GM12878 (cell line): ENCODE measurements around the gene KNSTRN. TPM values are rescaled to one million over a fixed set of nuclear protein-coding genes. Genes with fewer than 3 reads are reported as not detected.

ENCODE experiments used
- ATAC-seq: fragments of 200-7000 bp; cut with Tn5 transposase; 3 replicates; pipeline ENCODE4 v1.9.1; 2020; ENCODE audit warnings: mild to moderate bottlenecking, moderate library complexity
- BruUV-seq: library from RNA; stranded (reverse); fragments of 400-500 nt; replicated peaks from 2 replicates; lab custom pipeline; 2021; lab: Mats Ljungman, UMichigan
- CTCF ChIA-PET: fragments of 300-600 bp; sonication (Branson Sonifier 250); formaldehyde crosslinking; extraction: SDS; loops from one replicate; lab custom pipeline; 2021; ENCODE audit warnings: inconsistent platforms; lab: Yijun Ruan, JAX
- POLR2A ChIA-PET: fragments of 350-600 bp; formaldehyde crosslinking; extraction: SDS; loops from one replicate; lab custom pipeline; 2021; ENCODE audit warnings: inconsistent platforms; lab: Charles Lee
- RAD21 ChIA-PET: fragments of 300-600 bp; sonication (Branson Sonifier 250); formaldehyde crosslinking; loops from one replicate; lab custom pipeline; 2023; ENCODE audit warnings: antibody characterized with exemption; ENCODE audit not compliant: unreplicated experiment; lab: Charles Lee
- SMC1A ChIA-PET: fragments of 300-600 bp; sonication (Branson Sonifier 250); formaldehyde crosslinking; loops from one replicate; lab custom pipeline; 2023; ENCODE audit not compliant: unreplicated experiment, uncharacterized antibody; lab: Charles Lee
- DNase-seq: peaks from one replicate; pipeline ENCODE4 v3.0.0-alpha.2; 2011; ENCODE audit warnings: low read depth, low spot score
- FAIRE-seq: peaks from 3 replicates; lab custom pipeline; 2011; peaks lifted over from hg19 to GRCh38; lab: Jason Lieb, UNC
- H2AFZ ChIP-seq: 2 replicates; pipeline ENCODE4 v1.6.0; 2011; ENCODE audit warnings: low read depth, low read length, control low read depth; ENCODE audit not compliant: control insufficient read depth
- H3K27ac ChIP-seq: 2 replicates; pipeline ENCODE4 v1.5.1; 2011; ENCODE audit warnings: control low read depth; ENCODE audit not compliant: control insufficient read depth, insufficient read depth
- H3K27me3 ChIP-seq, 2 experiments: replicated peaks in 1 of 2; 2 replicates each; pipeline versions ENCODE4 v1.6.0 to v1.6.1; 2011; ENCODE audit warnings: low read length in 1 of 2; ENCODE audit not compliant: control insufficient read depth in 2 of 2, insufficient read depth in 2 of 2
- H3K36me3 ChIP-seq, 2 experiments: 2 replicates each; pipeline ENCODE4 v1.5.1; 2011; ENCODE audit warnings: low read length in 1 of 2; ENCODE audit not compliant: control insufficient read depth in 2 of 2, insufficient read depth in 2 of 2
- H3K4me1 ChIP-seq: 2 replicates; pipeline ENCODE4 v1.6.1; 2011; ENCODE audit warnings: mild to moderate bottlenecking, low read length, moderate library complexity, mixed read lengths; ENCODE audit not compliant: control insufficient read depth, insufficient read depth
- H3K4me2 ChIP-seq: 2 replicates; pipeline ENCODE4 v1.6.0; 2011; ENCODE audit warnings: control low read depth; ENCODE audit not compliant: control insufficient read depth, insufficient read depth
- H3K4me3 ChIP-seq: fragments of 200-600 bp; sonication (generic); 2 replicates; pipeline ENCODE4 v1.5.1; 2016
- H3K79me2 ChIP-seq: 2 replicates; pipeline ENCODE4 v1.6.0; 2011; ENCODE audit warnings: low read length; ENCODE audit not compliant: control insufficient read depth, insufficient read depth
- H3K9ac ChIP-seq: 2 replicates; pipeline ENCODE4 v1.8.0; 2011; ENCODE audit warnings: low read length, control low read depth, mixed read lengths; ENCODE audit not compliant: control insufficient read depth, insufficient read depth
- H3K9me3 ChIP-seq: replicated peaks from 3 replicates; pipeline ENCODE4 v1.5.1; 2011; ENCODE audit warnings: mild to moderate bottlenecking, low read length; ENCODE audit not compliant: control insufficient read depth, insufficient read depth
- H4K20me1 ChIP-seq: 2 replicates; pipeline ENCODE4 v1.6.0; 2011; ENCODE audit not compliant: control insufficient read depth, insufficient read depth
- BCL11A ChIP-seq: IDR thresholded peaks from 2 replicates; pipeline ENCODE4 v1.6.1; 2011; ENCODE audit warnings: low read depth, low read length
- CBX3 ChIP-seq: fragments of 200-600 bp; sonication (generic); IDR thresholded peaks from 2 replicates; pipeline ENCODE4 v1.6.1; 2016; ENCODE audit warnings: low read depth, borderline replicate concordance
- CHD1 ChIP-seq: IDR thresholded peaks from 2 replicates; pipeline ENCODE4 v1.6.1; 2012; ENCODE audit warnings: low read depth, low read length, improper control_type of control experiment
- CHD2 ChIP-seq: IDR thresholded peaks from 2 replicates; pipeline ENCODE4 v1.6.1; 2011; ENCODE audit warnings: low read depth, low read length, improper control_type of control experiment, borderline replicate concordance
- DPF2 ChIP-seq: fragments of 450-650 bp; IDR thresholded peaks from 2 replicates; pipeline ENCODE4 v1.6.1; 2017; ENCODE audit warnings: mild to moderate bottlenecking
- EP300 ChIP-seq, 2 experiments: fragments of 150-350 bp in 1 of 2; IDR thresholded peaks; 2 replicates each; pipeline ENCODE4 v1.6.1; 2011 to 2012; ENCODE audit warnings: low read depth in 2 of 2, low read length in 2 of 2, borderline replicate concordance in 1 of 2, improper control_type of control experiment in 1 of 2, inconsistent platforms in 1 of 2; ENCODE audit not compliant: control insufficient read depth in 1 of 2
- ESRRA ChIP-seq: IDR thresholded peaks from 2 replicates; pipeline ENCODE4 v1.6.1; 2012; ENCODE audit warnings: mild to moderate bottlenecking, low read length, improper control_type of control experiment
- EZH2 ChIP-seq: IDR thresholded peaks from 2 replicates; pipeline ENCODE4 v1.6.1; 2012; ENCODE audit warnings: low read depth, mild to moderate bottlenecking, control low read depth, inconsistent platforms, low read length, borderline replicate concordance; ENCODE audit not compliant: control insufficient read depth
- GABPA ChIP-seq: IDR thresholded peaks from 2 replicates; pipeline ENCODE4 v1.6.1; 2014; ENCODE audit warnings: antibody characterized with exemption, low read depth, mild to moderate bottlenecking, inconsistent platforms
- KDM1A ChIP-seq: fragments of 200-600 bp; sonication (generic); IDR thresholded peaks from 2 replicates; pipeline ENCODE4 v1.6.1; 2016; ENCODE audit warnings: borderline replicate concordance
- MXI1 ChIP-seq: fragments of 150-350 bp; IDR thresholded peaks from 2 replicates; pipeline ENCODE4 v1.6.1; 2011; ENCODE audit warnings: low read depth, mild to moderate bottlenecking, inconsistent platforms, low read length, improper control_type of control experiment
- NBN ChIP-seq: fragments of 450-650 bp; IDR thresholded peaks from 2 replicates; pipeline ENCODE4 v1.6.1; 2016
- NFYA ChIP-seq: IDR thresholded peaks from 2 replicates; pipeline ENCODE4 v1.6.1; 2011; ENCODE audit warnings: low read depth, mild to moderate bottlenecking, low read length, improper control_type of control experiment, borderline replicate concordance
- NR2C1 ChIP-seq: fragments of 450-650 bp; IDR thresholded peaks from 2 replicates; pipeline ENCODE4 v1.6.1; 2017; ENCODE audit warnings: antibody characterized with exemption, mild to moderate bottlenecking, moderate library complexity
- NRF1 ChIP-seq: conservative IDR thresholded peaks from 2 replicates; pipeline ENCODE4 v1.6.1; 2011; ENCODE audit warnings: mild to moderate bottlenecking, low read depth, low read length, improper control_type of control experiment
- POLR2A ChIP-seq: IDR thresholded peaks from 2 replicates; pipeline ENCODE4 v1.6.1; 2011; ENCODE audit warnings: low read depth, mild to moderate bottlenecking, low read length
- RCOR1 ChIP-seq: conservative IDR thresholded peaks from 2 replicates; pipeline ENCODE4 v1.6.1; 2012; ENCODE audit warnings: low read depth, low read length, improper control_type of control experiment
- SIX5 ChIP-seq: IDR thresholded peaks from 2 replicates; pipeline ENCODE4 v1.6.1; 2011; ENCODE audit warnings: mild to moderate bottlenecking, low read depth, low read length, moderate library complexity; ENCODE audit not compliant: severe bottlenecking
- SREBF2 ChIP-seq: IDR thresholded peaks from 2 replicates; pipeline ENCODE4 v1.6.1; 2012; ENCODE audit warnings: mild to moderate bottlenecking, low read length
- SUZ12 ChIP-seq: fragments of 200-600 bp; sonication (generic); IDR thresholded peaks from one replicate; pipeline ENCODE4 v1.6.1; 2018; ENCODE audit warnings: antibody characterized with exemption, mild to moderate bottlenecking; ENCODE audit not compliant: unreplicated experiment
- TCF3 ChIP-seq: IDR thresholded peaks from 2 replicates; pipeline ENCODE4 v1.6.1; 2012; ENCODE audit warnings: low read depth, mild to moderate bottlenecking, low read length, borderline replicate concordance; ENCODE audit not compliant: insufficient read depth
- ZNF622 ChIP-seq: fragments of 450-650 bp; IDR thresholded peaks from 2 replicates; pipeline ENCODE4 v1.6.1; 2017; ENCODE audit warnings: mild to moderate bottlenecking, inconsistent platforms
- WGBS: methylation state at CpG from one replicate; pipeline ENCODE4 v1.1.6; 2016; ENCODE audit warnings: low lambda C conversion rate; ENCODE audit not compliant: insufficient replicate concordance, insufficient coverage; ENCODE audit errors: missing lambda C conversion rate; 5-methylcytosine and 5-hydroxymethylcytosine counted together
- in situ Hi-C: fragments of 300-500 bp; cut with MboI; formaldehyde crosslinking; loops from 9 replicates; pipeline ENCODE4 v1.14.3; 2018; ENCODE audit warnings: mixed read lengths
- intact Hi-C: fragments of 100-400 bp; cut with micrococcal nuclease; formaldehyde crosslinking; loops from one replicate; pipeline ENCODE4 v1.14.2; 2022; ENCODE audit not compliant: unreplicated experiment
- polyA plus RNA-seq, 11 experiments: library from polyadenylated mRNA; depleted of rRNA in 4 of 11; unstranded in 6 of 11; stranded (reverse) in 5 of 11; fragments of >200 nt; fragmentation: Nextera tagmentation in 4 of 11; fragmentation: Illumina TruSeq in 1 of 11; extraction: Ambion mirVana in 4 of 11; extraction: Trizol in 1 of 11; gene quantifications; 1 replicate in 1 of 11; 2 replicates in 10 of 11; pipeline versions ENCODE4 v1.2.1 to v1.2.3, GENCODE V29; 2011 to 2016; ENCODE audit warnings: inconsistent platforms in 2 of 11, missing spikeins in 2 of 11, low read depth in 1 of 11
- total RNA-seq, 4 experiments: library from RNA; depleted of rRNA in 3 of 4; stranded (reverse); fragments of >200 nt in 3 of 4; fragmentation: Illumina TruSeq in 1 of 4; extraction: Trizol in 1 of 4; gene quantifications; 2 replicates each; pipeline versions ENCODE4 v1.2.1 to v1.2.3, GENCODE V29; 2013 to 2021

Gene KNSTRN
- total and polyA plus RNA-seq, 10 of the 15 experiments (the other 5 are each of a cell fraction or from before 2014, with no cell fraction given) = 30.3 to 72.1 (median 47.1) TPM

DNA sequence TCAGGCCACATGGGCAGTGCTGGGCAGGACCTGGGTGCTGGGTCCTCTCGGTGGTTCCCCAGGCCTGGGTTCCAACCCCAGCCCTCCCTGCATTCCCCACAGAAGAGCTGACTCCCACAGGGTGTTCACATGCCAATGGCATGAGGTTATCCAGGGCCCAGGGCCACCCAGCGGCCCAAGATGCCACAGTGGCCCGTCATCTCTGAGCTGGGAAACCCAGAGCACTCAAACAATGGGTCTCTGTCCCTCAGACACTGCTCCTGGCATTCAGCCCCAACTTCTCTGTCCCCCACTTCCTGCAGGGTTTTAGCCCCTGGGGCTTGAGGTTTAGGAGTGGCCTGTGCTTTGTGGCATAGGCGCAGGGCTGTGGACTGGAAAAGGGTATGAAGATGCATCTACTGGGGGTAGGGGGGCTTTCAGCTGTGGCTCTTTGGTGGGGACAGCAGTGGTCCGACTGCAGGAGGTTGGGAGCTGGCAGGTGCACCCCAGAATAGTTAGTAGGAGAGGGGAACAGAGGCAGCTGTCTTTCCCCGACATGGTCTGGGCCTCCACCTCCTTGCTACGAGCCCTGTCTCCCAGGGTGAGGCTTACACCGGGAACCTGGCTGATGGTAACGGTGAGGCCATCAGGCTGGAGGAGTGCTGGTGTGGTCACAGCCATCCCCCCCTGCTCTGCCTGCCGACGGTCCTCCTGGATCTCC, 43.5 kb upstream of the KNSTRN start (continued):
- TF ChIP-seq SREBF2 (no peak), CHD1 (no peak), GABPA (no peak)

DNA sequence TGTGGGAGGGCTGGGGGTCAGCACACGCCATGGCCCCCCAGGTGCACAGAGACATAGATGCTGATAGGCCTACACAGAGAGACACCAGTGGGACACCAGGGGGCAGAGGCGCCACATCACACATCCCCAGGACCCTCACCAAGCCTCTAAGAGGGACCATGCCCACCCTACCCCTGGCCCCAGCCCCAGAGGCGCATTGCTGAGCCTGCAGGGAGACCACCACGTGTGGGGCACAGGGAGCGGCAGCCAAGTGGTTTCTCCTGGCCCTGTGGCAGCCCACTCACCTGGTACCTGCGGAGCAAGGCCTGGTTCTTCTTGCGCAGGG, 42.9 kb upstream of the KNSTRN start:
- ChIA-PET SMC1A (interaction anchor here (0.9 to 4.6 kb wide), 3 partner anchors 12 to 61 kb away, joined by 3 to 58 read pairs (median 31); no protein-coding TSS in a partner anchor), RAD21 (interaction anchor here (1.1 to 4.7 kb wide), 5 partner anchors 17 to 61 kb away, joined by 3 to 93 read pairs (median 4); partner anchors contain the start of gene INAFM2), POLR2A (interaction anchor here (0.8 kb wide), 1 partner anchor 293 kb away, joined by 3 read pairs; no protein-coding TSS in a partner anchor), CTCF (interaction anchor here (0.7 to 13.7 kb wide), 14 partner anchors 8 to 160 kb away, joined by 3 to 336 read pairs (median 5); partner anchors contain the start of genes INAFM2, IVD and PLCB2)
- Histone ChIP-seq H3K79me2 (no peaks in the 10 kb centered on the region), H4K20me1 (no peaks in the 10 kb centered on the region), H3K27me3 (no peaks in the 10 kb centered on the region; a peak in 1 of 4 replicates), H3K9me3 (no peaks in the 10 kb centered on the region), H3K27ac (no peak overlapping the region), H3K9ac (no peak overlapping the region), H3K4me2 (no peak overlapping the region), H3K4me3 (no peak overlapping the region), H3K4me1 (peaks cover under 1% of the 10 kb centered on the region; the same call in 1 of the 2 replicates), H2AFZ (no peak overlapping the region), H3K36me3 (no peaks in the 10 kb centered on the region)
- BruUV-seq = no TSS peak
- ATAC-seq = no peak
- 39% methylated on average over 7 of the region's 7 CpGs for WGBS
- in situ Hi-C loops = no loop called here
- FAIRE-seq = no peak
- TF ChIP-seq DPF2 (no peak), RCOR1 (no peak), ESRRA (no peak), SUZ12 (no peak), TCF3 (no peak), SIX5 (no peak), EP300 (IDR thresholded peaks at IDR 0.05; ENCODE audit: borderline replicate concordance in 1 of 2, control insufficient read depth in 1 of 2, low read depth in 2 of 2, low read length in 2 of 2) (no peak), NFYA (no peak), EZH2 (no peak), BCL11A (no peak), NR2C1 (no peak), MXI1 (no peak), ZNF622 (no peak), CBX3 (no peak), NBN (no peak), CHD2 (no peak), NRF1 (no peak), POLR2A (no peak), KDM1A (no peak)
- intact Hi-C loops = no loop called here
- DNase-seq = no peak
